HUDEP-2 (cell line): ENCODE measurements around the gene PCP4.
"Not testable (repeated sequence)": the region's sequence is repeated elsewhere in the genome, so short reads cannot be mapped to it uniquely, and the experiment has no call there.

ENCODE experiments used
- DNase-seq, 76 experiments: peaks; one replicate each; lab custom pipeline; 2025; ENCODE audit not compliant: unreplicated experiment in 76 of 76; lab: John Stamatoyannopoulos, UW

Gene PCP4

GRCh38 chr21:39860600-39860999 lies 6.6 kb upstream of the PCP4 start:
- DNase-seq, result no peak

GRCh38 chr21:39863111-39863510 lies 4.1 kb upstream of the PCP4 start:
- no peak for DNase-seq

DNA sequence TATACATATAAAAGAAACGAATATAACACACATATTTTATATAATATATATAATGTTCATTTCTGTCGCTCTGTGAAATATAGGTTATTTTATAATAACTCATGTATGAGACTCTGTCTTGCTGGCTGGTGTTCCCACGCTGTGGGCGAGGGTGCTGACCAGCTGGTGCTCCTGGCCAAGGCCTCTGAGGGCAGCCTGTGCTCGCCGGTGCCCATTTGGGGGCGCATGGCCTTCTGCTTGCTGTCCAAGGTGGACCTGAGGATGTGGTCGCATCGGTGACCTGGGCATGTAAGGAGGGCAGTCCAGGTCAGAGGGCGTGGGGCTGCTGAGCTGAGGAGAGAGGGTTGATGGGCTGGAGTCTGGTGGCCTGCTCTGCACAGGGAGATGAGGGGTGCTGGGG lies 1.1 kb upstream of the PCP4 start:
- DNase-seq, result no peak

DNA sequence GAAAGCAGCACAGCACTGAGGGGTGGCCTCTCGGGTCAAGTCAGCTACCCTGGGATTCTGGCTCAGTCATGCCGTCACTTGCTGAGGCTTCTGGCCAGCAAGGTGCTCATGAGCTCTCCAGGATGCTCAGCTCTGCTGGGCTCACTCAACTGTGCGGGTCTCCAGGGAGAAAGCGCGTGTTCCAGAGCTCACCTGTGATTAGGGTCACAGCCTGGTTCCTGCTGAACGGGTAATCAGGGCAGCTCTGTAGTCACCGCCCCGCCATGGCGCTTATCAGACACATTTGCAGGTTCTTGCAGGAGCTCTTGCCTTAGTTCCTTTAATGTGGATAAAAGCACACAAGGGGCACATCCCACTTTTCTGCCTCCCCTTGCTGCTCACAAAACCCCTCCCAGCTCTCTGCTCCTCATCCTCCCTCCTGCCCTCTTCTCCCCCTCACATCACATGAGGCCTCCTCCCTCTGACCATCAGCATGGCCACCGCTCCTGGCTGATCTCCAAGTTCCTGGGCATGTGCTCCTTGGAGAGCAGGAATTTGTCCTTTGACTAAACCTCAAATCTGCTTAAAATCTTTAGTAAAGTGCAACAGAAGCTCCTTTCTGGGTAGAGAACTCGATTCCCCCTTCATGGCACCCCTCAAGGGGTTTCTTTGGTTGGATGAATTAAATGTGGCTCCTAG lies 2.0 kb downstream of the PCP4 start:
- DNase-seq, result no peak

DNA sequence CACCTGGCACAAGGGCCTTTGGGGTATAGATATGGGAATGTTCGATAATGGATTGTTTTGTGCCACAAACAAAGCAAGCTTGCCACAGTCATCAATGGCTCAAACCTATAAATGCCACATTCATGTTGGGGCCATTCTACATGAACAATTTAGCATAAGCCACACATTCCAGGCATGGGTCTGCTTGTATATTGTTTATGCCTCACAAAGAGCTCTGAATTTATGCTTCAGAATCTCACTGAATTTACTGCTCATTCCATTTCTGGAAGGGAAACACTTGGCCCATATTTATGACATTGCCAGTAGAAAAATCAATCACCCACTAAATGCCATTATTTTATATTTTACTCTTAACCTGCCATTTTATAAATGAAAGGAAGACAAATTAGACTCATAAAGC lies 6.4 kb downstream of the PCP4 start:
- DNase-seq, result no peak

GRCh38 chr21:39874206-39874605 lies 7.0 kb downstream of the PCP4 start:
- no peak for DNase-seq

- DNase-seq, result no peak
These were observed 7.5 kb downstream of the PCP4 start for GRCh38 chr21:39874759-39875158.

DNA sequence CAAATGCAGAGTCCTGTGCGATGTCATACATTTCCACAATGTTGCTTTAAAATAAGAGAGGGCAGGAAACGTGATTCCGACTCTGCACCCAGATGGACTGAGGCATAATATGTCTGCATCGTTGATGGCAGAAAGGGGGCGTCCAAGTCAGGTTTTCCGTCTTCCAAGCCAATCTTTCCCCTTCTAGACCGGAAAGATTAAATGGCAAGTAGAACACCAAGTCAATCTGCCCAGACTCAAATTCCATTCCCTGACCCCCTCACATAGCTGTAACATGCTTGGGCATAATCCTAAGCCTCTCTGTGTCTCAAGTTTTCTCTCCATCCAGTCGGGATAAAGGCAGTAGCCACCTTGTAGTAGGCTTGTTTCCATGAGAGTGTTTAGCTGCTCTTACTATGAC lies 14.4 kb downstream of the PCP4 start:
- DNase-seq, result no peak

DNA sequence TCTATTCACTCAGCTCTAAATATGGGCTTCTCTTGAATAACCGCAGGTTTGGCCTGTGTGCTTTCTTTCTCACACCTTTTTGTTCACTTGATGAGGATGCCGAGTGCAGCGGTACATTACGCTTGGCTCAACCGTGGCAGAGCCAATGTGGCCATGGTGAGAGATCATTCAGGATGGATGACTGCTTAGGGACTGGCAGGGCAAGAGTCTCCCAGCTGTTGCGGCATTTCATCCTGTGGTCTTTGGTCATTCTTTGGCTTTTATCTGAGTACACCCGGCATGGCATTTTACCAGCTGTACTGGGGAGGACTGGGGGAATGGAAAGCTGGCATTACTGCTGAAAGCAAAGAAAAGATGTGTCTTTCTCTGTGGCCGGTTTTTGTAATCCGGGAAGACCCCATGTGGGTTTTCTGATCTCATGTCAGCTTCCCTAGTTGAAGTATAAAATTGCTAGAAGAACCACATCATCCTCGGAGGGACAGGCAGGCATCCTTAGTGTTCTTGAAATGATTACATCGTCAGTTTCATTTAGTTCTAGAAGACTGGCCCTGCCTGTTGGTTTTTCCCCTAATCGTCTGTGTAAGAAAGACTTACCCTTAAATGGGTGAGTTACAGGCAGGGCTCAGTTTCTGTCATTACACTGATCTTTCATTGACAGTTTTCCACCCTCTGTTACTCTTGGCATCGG lies 15.1 kb downstream of the PCP4 start:
- DNase-seq, result no peak

DNA sequence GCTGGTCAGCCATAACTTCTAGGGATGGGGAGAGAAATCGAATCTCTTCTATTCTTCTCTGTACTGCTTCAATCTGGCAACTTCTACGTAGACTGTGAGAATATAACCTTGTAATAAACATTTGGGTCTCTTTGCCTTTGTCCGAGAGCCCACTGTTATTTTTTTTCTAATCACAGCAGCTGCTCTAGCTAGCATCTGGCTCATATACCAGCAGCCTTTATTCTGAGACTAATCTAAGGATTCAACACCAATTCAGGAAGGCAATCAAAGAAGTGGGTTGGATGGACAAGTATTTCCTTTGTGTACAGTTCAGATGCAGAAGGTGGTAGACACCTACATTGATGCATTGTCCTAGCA lies 15.6 kb downstream of the PCP4 start:
- DNase-seq, result no peak

DNA sequence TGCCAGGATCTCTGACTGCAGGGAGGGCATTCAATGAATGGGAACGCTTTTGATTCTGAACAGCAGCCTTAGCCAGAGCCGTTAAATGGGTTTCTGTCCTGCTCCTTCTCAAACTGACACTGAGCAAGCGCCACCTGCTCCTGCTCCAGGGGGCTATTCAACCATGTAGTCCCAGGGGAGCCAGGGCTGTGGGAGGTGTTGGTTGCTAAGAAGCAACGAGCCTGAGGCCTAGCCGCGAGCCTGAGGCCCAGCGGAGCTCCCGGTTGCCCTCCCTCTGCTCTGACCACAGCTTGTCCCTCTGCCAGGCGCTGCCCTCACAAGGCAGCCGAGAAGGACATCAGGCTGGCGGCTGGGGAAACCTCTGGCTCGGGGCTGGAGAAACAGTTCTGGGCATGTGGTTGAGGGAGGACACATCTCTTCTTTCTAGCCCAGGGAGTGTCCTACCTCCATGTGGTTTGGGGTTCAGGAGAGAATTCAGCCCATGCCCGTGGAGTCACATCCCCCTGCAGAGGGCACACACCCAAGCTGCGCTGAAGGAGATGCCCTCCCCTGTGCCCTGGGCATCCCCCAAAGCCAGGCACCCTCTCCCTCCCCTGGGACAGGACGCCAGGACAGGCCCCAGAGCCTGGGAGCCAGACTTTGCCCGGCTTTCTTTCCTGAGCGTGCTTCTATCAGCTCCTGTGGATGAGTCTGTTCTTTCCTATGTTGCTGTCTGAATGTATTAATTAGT lies 18.0 kb downstream of the PCP4 start:
- no peak for DNase-seq

DNA sequence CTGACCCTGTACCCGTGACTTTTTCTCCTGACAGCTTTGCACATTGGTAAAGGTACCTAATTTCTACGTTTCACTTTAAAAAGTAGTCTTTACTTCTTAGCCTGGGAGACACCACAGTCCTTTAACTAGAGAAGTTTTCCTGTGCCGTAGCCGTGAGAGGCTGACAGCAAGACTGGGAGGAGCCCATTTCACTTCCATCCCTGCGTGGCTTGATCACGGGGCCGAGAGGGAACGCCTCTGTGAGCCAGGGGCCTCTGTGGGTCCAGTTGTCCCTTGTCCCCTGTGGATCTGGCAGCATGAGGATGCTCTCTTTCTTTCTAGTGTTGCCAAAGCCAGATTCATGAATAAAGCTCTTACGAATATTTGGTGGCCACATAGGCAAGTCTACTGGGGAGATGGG lies 21.6 kb downstream of the PCP4 start:
- DNase-seq, result no peak

- no peak for DNase-seq
These were observed 23.9 kb downstream of the PCP4 start for GRCh38 chr21:39891111-39891510.

DNA sequence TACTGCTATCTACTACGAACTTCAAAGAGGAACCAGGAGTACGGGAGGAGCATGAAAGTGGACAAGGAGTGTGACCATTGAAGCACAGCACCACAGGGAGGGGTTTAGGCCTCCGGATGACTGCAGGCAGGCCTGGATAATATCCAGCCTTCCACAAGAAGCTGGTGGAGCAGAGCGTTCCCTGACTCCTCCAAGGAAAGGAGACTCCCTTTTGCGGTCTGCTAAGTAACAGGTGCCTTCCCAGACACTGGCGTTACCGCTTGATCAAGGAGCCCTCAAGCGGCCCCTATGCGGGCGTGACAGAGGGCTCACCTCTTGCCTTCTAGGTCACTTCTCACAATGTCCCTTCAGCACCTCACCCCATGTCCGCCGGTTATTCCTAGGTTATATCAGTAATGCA lies 24.6 kb downstream of the PCP4 start:
- not testable (repeated sequence) for DNase-seq

DNA sequence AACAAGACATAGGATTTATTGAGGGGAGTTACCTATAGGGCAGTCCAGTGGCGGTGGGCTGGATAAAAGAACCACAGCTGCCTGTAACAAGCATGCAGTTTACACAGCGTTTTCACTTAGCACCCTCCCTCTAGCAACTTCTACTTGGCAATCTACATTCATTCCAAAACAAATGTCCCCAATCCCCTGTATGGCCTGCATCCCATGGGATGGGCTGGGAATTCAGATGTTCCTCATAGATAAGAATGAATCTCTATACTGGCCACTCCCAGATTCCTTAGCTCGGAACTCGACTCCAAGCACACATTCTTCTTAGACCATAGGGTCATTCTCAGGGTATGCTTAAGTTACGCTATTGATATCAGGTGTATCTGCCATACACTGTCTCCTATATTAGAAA lies 33.3 kb downstream of the PCP4 start:
- DNase-seq, result no peak

DNA sequence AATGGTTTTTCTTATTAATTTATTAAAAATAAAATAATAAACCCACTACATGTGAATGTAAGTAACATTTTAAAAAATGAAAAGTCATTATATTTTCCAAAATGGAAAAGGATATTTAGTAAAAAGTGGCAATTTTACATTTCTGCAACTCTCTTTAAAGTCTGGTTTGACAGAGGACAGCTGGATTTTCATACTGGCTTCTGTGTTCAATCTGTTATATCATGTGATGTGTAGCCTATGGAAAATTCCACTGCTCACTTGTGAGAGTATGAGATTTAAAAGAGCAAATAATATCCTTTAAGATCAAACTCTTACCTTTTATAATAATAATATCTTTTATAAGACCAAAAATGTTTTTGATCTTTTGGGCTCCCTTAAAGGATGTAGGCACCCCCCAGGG lies 33.7 kb downstream of the PCP4 start:
- no peak for DNase-seq

- no peak for DNase-seq
These were observed 35.7 kb downstream of the PCP4 start for GRCh38 chr21:39902986-39903385.

DNA sequence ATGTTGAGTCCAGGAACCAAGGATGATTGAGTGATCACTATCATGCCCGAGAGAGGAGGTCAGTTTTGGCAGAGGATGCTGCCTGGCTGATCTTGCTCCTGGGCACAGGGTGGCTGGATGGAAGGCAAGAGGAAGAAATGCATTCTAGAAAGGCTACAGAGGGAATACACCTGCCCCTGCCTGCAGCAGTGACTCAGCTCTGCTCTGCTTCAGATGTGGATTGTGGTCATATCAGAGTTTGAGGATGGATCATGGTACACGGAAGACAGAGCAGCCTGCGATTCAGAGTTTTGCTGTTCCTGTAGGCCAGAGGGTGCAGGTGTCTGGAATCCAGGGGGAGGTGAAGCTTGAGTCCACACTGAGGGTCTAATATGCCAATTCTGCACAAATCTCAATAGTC lies 37.2 kb downstream of the PCP4 start:
- DNase-seq, result no peak

GRCh38 chr21:39908265-39908923 lies 41.2 kb downstream of the PCP4 start:
- no peak for DNase-seq

DNA sequence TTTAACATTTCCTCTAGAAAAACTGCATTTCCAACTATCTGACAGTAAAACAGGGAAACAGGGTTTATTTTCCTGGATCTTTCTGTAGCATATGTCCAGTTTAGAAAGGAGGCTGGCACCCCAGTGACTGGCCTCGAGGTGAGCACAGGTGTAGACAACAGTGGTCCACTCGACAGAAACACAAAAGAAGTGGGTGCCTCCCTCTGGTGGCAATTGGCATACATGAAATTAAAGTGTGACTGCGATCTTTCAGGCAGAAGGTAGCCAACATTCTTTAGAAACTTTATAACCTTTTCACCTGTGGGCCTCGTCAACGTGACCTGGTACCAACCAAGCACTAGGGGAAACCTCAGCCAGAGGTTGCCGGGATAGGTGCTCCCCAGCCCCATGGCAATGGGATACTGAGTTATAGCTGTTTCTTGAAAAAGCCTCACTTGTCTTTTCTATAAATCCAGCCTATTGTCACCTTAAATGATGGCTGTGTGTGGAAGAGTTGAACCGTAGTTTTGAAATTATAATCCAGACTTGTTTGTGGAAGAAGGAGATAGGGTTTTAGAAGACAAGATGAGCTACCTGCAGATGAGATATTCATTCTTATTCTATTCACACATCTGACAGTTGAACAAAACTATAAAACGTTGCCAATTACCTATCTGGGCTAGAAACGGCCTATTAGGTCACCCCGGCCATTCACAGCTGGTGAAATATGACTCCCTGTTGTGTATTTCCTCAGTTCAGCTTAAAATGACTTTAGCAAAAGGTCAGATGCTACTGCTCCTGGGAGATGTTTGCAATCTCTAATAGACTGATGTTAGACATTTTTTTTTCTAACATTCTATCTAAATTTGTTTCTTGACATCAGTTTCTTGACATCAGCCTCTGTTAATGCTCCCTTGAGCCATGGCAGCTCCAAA lies 44.3 kb downstream of the PCP4 start:
- DNase-seq, result no peak
